CD4-positive, CD25-positive, alpha-beta regulatory T cell (primary cell): ENCODE results near the gene LGI4. TPM values are rescaled to one million over a fixed set of nuclear protein-coding genes. Genes with fewer than 3 reads are reported as not detected.
A peak's percentile ranks its signal among the peaks of the same experiment; 100 is the strongest.
"Not testable (repeated sequence)": the region's sequence is repeated elsewhere in the genome, so short reads cannot be mapped to it uniquely, and the experiment has no call there.

Source experiments
- ATAC-seq, 2 donors: fragments of 150-1000 bp; cut with Tn5 transposase; one replicate each; pipeline ENCODE4 v1.10.0; 2021; ENCODE audit warnings: low read depth in 2 of 2, moderate number of reproducible peaks in 2 of 2, moderate library complexity in 1 of 2
- DNase-seq, 3 donors: peaks; one replicate each; pipeline versions ENCODE4 v3.0.0 to v3.0.0-alpha.2; 2012 to 2022; ENCODE audit warnings: mixed read lengths in 1 of 3
- H3K27ac ChIP-seq: one replicate; pipeline ENCODE4 v1.7.0; 2013; ENCODE audit warnings: mild to moderate bottlenecking, low read length; ENCODE audit not compliant: insufficient read depth, poor library complexity, severe bottlenecking
- H3K27me3 ChIP-seq: one replicate; pipeline ENCODE4 v1.7.0; 2013; ENCODE audit warnings: low read length; ENCODE audit not compliant: control insufficient read depth, insufficient read depth
- H3K36me3 ChIP-seq: one replicate; pipeline ENCODE4 v1.7.0; 2013; ENCODE audit warnings: mild to moderate bottlenecking, low read length, moderate library complexity; ENCODE audit not compliant: control insufficient read depth, insufficient read depth
- H3K4me1 ChIP-seq: 2 replicates; pipeline ENCODE4 v1.7.0; 2013; ENCODE audit warnings: mild to moderate bottlenecking, low read length; ENCODE audit not compliant: insufficient read depth, control insufficient read depth, poor library complexity, severe bottlenecking
- H3K4me3 ChIP-seq: one replicate; pipeline ENCODE4 v1.7.0; 2013; ENCODE audit warnings: low read depth, mild to moderate bottlenecking, low read length, moderate library complexity
- H3K9me3 ChIP-seq, 2 experiments: 1 replicate in 1 of 2; 2 replicates in 1 of 2; pipeline ENCODE4 v1.7.0; 2013; ENCODE audit warnings: low read length in 2 of 2, mild to moderate bottlenecking in 1 of 2, moderate library complexity in 1 of 2; ENCODE audit not compliant: control insufficient read depth in 2 of 2
- H3K27ac Mint-ChIP-seq, 3 donors: one replicate each; pipeline ENCODE4 v1.8.0; 2020 to 2022; ENCODE audit warnings: mild to moderate bottlenecking in 3 of 3, mixed read lengths in 3 of 3, moderate library complexity in 2 of 3
- H3K27me3 Mint-ChIP-seq: one replicate; pipeline ENCODE4 v1.8.0; 2022; ENCODE audit warnings: mild to moderate bottlenecking, mixed read lengths
- H3K36me3 Mint-ChIP-seq: one replicate; pipeline ENCODE4 v1.8.0; 2020; ENCODE audit warnings: mixed read lengths
- H3K4me1 Mint-ChIP-seq, 4 donors: one replicate each; pipeline ENCODE4 v1.8.0; 2020 to 2022; ENCODE audit warnings: mixed read lengths in 4 of 4, mild to moderate bottlenecking in 1 of 4
- H3K4me3 Mint-ChIP-seq, 4 donors: one replicate each; pipeline ENCODE4 v1.8.0; 2020 to 2022; ENCODE audit warnings: mild to moderate bottlenecking in 4 of 4, mixed read lengths in 4 of 4, moderate library complexity in 3 of 4
- H3K9me3 Mint-ChIP-seq, 7 donors: one replicate each; pipeline ENCODE4 v1.8.0; 2020 to 2022; ENCODE audit warnings: mixed read lengths in 7 of 7, mild to moderate bottlenecking in 3 of 7, moderate library complexity in 2 of 7
- polyA plus RNA-seq, 4 donors: library from polyadenylated mRNA; unstranded; fragments of 300-500 nt; fragmentation: Illumina TruSeq; gene quantifications; one replicate each; pipeline ENCODE4 v1.2.3, GENCODE V29; 2021
- total RNA-seq: library from RNA; stranded (reverse); gene quantifications from one replicate; pipeline ENCODE4 v1.2.3, GENCODE V29; 2022

The LGI4 gene
- total and polyA plus RNA-seq, 5 donors from 2014 or later, result 0.64 TPM; not detected in 4

DNA sequence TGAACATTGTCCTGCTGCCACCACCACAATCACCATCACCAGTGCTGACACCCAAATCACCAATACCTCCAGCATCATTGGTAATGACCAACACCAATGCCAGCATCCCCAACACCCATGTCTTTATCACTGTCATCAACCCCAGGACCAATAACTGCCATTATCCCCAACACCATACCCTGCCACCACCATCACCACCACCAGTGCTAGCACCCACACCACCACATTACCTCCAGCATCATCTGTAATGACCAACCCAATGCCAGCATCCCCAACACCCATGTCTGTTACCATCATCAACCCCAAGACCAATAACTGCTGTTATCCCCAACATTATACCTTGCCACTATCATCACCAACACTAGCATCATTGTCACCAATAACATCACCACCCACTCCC is 2.6 kb downstream of the LGI4 start:
- Histone ChIP-seq H3K27me3 (no peaks in the 10 kb centered on the region), H3K4me1 (no peaks in the 10 kb centered on the region), H3K27ac (no peak overlapping the region), H3K4me3 (no peak overlapping the region), H3K9me3 (no peaks in the 10 kb centered on the region), H3K36me3 (no peaks in the 10 kb centered on the region)
- DNase-seq (no peak), ATAC-seq (no peak)
- H3K36me3 Mint-ChIP-seq, result no peaks in the 10 kb centered on the region
- H3K4me1 Mint-ChIP-seq, result peaks cover 0 to 8% (median 4%) of the 10 kb centered on the region in 4 donors
- H3K4me3 Mint-ChIP-seq, result no peak overlapping the region
- H3K27me3 Mint-ChIP-seq, result peaks cover 5% of the 10 kb centered on the region
- H3K27ac Mint-ChIP-seq, result no peak overlapping the region
- peaks cover 0 to 11% (median 1%) of the 10 kb centered on the region in 7 donors for H3K9me3 Mint-ChIP-seq

DNA sequence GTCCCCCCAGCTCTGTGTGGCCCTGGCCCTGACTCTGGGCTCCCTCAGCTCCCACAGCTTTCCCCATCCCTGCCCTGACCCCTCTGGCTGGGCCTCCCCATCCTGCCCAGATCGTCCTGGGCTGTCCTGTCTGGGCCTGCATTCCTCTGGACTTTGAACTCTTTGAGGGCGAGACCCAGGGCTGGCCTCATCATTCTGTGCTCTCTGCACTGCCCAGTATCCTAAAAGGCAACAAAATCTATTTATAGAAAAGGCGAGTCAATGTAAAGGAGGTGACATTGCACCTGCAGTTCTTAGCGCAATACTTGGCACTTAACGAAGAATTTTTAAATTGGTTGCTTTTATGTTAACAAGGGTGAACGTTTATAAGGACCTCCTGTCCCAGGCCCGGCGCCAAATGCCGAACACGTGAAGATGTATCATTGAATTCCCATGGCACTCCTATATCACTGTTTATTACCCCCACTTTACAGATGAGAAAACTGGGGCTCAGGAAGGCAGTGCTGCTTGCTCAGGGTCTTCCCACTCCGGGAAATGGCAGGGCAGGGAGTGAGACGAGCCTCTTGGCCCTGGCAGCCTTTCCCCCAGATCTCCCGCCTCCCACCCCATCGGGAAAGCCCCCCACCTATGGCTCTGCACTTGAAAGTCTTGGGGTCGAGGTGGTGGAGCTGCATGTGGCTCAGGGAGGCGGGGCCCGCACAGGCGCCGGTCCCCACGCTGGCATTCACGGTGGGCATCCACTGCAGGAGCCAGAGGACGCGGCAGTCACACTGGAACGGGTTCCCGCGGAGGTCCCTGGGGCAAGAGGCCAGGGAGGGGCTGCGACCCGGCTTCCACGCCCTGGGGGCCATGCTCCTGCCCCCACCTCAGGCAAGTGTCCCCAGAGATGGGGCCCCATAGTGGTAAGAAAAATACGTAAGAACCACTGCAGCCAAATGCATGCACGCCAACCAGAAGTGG is 3.8 kb downstream of the LGI4 start:
- Histone ChIP-seq H3K36me3 (no peaks in the 10 kb centered on the region), H3K4me1 (no peaks in the 10 kb centered on the region), H3K27ac (no peak overlapping the region), H3K9me3 (no peaks in the 10 kb centered on the region), H3K27me3 (no peaks in the 10 kb centered on the region), H3K4me3 (no peak overlapping the region)
- Mint-ChIP-seq H3K36me3 (no peaks in the 10 kb centered on the region), H3K27me3 (peaks cover 5% of the 10 kb centered on the region), H3K4me3 (no peak overlapping the region), H3K9me3 (peaks cover 0 to 11% (median 1%) of the 10 kb centered on the region in 7 donors), H3K27ac (no peak overlapping the region), H3K4me1 (peaks cover 0 to 8% (median 4%) of the 10 kb centered on the region in 4 donors)
- DNase-seq (no peak), ATAC-seq (no peak)

DNA sequence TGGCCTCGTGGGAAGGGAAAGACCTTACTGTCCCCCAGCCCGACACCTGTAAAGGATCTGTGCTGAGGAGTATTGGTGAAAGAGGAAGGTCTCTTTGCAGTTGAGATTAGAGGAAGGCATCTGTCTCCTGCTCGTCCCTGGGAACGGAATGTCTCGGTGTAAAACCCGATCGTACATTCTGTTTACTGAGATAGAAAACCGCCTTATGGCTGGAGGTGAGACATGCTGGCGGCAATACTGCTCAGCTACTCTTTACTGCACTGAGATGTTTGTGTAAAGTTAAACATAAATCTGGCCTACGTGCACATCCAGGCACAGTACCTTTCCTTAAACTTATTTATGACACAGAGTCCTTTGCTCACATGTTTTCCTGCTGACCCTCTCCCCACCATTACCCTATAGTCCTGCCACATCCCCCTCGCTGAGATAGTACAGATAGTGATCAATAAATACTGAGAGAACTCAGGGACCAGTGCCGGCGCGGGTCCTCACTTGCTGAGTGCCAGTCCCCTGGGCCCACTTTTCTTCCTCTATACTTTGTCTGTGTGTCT is 5.1 kb downstream of the LGI4 start:
- H3K9me3 ChIP-seq, H3K27ac ChIP-seq, H3K36me3 Mint-ChIP-seq, H3K4me3 ChIP-seq, H3K27ac Mint-ChIP-seq, H3K27me3 ChIP-seq, DNase-seq, H3K27me3 Mint-ChIP-seq, H3K4me3 Mint-ChIP-seq, H3K36me3 ChIP-seq, H3K4me1 ChIP-seq, ATAC-seq, H3K4me1 Mint-ChIP-seq: not testable (repeated sequence)
- peaks cover 0 to 11% (median 1%) of the 10 kb centered on the region in 7 donors for H3K9me3 Mint-ChIP-seq

DNA sequence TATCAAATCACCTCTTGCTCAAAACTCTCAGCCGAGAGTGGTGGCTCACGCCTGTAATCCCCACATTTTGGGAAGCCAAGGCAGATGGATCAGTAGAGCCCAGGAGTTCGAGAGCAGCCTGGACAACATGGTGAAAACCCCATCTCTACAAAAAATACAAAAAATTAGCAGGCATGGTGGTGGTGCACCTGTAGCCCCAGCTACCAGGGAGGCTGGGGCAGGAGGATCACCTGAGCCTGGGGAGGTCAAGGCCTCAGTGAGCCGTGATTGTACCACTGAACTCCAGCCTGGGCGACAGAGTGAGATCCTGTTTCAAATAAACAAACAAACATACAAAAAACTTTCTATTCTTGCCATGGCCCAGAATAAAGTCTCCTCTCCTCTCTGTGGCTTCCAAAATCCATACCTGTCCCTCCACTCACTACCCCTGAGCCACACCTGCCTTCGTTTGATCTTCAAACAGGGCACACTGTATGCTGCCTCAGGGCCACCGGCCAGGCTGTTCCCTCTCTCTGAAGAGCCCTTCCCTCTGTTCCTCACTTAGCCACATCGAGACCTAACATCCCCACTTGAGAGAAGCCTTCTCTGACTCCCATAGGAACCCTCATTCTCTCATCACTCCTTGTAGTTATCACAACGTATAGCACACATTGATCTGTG is 6.3 kb downstream of the LGI4 start:
- Mint-ChIP-seq H3K9me3 (peaks cover 0 to 11% (median 0%) of the 10 kb centered on the region in 7 donors), H3K27ac (peak overlapping the region in 2 of 3 donors; percentile 15 to 82), H3K36me3 (peaks cover 3% of the 10 kb centered on the region), H3K27me3 (peaks cover 5% of the 10 kb centered on the region), H3K4me1 (peaks cover 0 to 20% (median 6%) of the 10 kb centered on the region in 4 donors), H3K4me3 (no peak overlapping the region)
- Histone ChIP-seq H3K27ac (no peak overlapping the region), H3K4me3 (no peak overlapping the region), H3K27me3 (no peaks in the 10 kb centered on the region), H3K9me3 (no peaks in the 10 kb centered on the region), H3K4me1 (peaks cover 9% of the 10 kb centered on the region), H3K36me3 (no peaks in the 10 kb centered on the region)
- DNase-seq, result no peak
- ATAC-seq, result no peak

DNA sequence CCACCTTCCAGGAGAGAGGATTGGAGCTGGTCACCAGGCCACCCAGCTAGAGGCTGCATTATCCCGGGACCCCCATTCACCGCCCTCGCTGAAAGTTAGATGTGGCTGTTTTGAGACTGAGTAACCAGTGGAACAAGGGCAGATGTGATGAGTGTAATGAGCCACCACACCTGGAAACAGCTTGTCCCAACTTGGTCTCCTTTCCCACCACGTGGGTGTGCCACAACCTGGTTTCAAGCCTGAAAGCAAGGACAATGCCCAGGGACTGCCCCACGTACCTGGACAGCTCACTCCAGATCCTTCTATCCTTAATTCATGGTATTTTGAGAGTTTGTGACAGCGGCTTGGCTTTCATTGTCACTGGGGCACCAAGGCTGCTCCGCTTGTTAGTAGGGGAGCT is 7.0 kb downstream of the LGI4 start:
- no peaks in the 10 kb centered on the region for H3K9me3 ChIP-seq
- H3K4me3 ChIP-seq, result no peak overlapping the region
- H3K4me3 Mint-ChIP-seq, result no peak overlapping the region
- peaks cover 9% of the 10 kb centered on the region for H3K4me1 ChIP-seq
- no peak for ATAC-seq
- peaks cover 3% of the 10 kb centered on the region for H3K36me3 Mint-ChIP-seq
- peaks cover 0 to 20% (median 5%) of the 10 kb centered on the region in 4 donors for H3K4me1 Mint-ChIP-seq
- no peaks in the 10 kb centered on the region for H3K27me3 ChIP-seq
- no peak for DNase-seq
- no peak overlapping the region for H3K27ac ChIP-seq
- H3K36me3 ChIP-seq, result no peaks in the 10 kb centered on the region
- peak overlapping the region in 1 of 3 donors; percentile 82 for H3K27ac Mint-ChIP-seq
- H3K9me3 Mint-ChIP-seq, result peaks cover 0 to 6% (median 0%) of the 10 kb centered on the region in 7 donors
- H3K27me3 Mint-ChIP-seq, result peaks cover 5% of the 10 kb centered on the region

DNA sequence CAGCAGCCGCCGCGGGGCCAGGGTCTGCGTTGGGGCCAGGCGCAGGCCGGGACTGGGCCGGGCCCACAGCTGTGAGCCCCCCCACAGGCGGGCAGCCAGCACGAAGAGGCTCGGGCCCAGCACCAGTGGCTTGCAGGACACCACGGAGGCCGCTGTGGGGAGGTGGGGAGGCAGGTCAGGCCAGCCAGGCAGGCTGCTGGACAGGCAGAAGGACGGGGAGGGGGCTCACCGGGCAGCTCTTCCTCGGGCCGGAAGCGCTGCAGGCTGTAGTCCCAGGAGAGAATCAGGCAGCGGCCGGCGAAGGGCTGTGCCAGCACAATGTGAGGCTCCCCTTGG is 8.3 kb downstream of the LGI4 start:
- Histone ChIP-seq H3K4me3 (no peak overlapping the region), H3K27me3 (no peaks in the 10 kb centered on the region), H3K9me3 (no peaks in the 10 kb centered on the region), H3K27ac (no peak overlapping the region), H3K36me3 (no peaks in the 10 kb centered on the region), H3K4me1 (peaks cover 9% of the 10 kb centered on the region)
- ATAC-seq, result no peak
- Mint-ChIP-seq H3K27ac (no peak overlapping the region), H3K4me1 (peaks cover 0 to 20% (median 5%) of the 10 kb centered on the region in 4 donors), H3K36me3 (peaks cover 3% of the 10 kb centered on the region), H3K4me3 (no peak overlapping the region), H3K27me3 (peaks cover 5% of the 10 kb centered on the region), H3K9me3 (peaks cover 0 to 2% (median 0%) of the 10 kb centered on the region in 7 donors)
- DNase-seq, result no peak

DNA sequence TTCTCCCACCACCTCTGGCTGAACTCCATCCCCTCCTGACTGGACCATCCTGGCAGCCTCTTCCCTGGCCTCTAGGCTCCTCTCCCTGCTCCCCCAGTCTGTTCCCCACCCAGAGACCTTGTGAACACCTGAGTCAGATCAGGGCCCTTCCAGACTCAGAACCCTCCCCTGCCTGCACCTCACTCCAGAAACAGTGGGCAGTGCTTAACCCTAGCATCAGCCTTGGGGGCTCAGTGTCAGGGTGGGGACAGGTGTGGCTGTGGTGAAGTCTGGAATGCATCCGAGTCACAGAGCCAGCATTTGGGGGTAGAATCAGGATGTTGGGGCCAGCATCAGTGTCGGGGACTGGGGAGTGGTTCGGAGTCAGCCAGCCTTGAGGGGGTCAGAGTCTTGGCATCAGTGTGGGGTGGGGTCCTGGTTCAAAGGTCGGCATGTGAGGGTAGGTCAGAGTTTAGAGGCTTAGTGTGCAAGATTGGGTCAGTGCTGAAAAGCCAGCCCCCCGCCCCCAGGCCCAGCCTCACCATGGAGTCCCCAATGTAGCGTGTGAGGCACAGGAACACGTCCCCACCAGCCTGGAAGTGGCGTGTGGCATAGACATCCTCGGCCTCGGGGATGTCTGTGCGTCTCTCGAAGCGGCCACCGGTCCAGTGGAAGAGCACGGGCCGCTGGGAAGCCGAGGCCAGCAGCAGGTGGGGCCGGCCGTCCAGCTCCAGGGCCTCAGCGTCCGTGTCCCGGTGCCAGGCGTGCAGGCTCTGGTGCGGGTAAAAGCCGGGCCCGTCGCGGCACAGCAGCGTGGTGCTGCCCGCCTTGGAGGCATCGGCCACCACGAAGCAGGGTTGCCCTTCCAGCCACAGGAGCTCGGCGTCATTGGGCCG is 8.9 kb downstream of the LGI4 start:
- peaks cover 9% of the 10 kb centered on the region for H3K4me1 ChIP-seq
- Mint-ChIP-seq H3K4me1 (peaks cover 0 to 20% (median 5%) of the 10 kb centered on the region in 4 donors), H3K4me3 (no peak overlapping the region), H3K27ac (peak overlapping the region in 1 of 3 donors; percentile 59), H3K27me3 (peaks cover 9% of the 10 kb centered on the region), H3K9me3 (peaks cover 0 to 2% (median 0%) of the 10 kb centered on the region in 7 donors), H3K36me3 (peaks cover 3% of the 10 kb centered on the region)
- H3K27me3 ChIP-seq, result no peaks in the 10 kb centered on the region
- no peak overlapping the region for H3K4me3 ChIP-seq
- H3K9me3 ChIP-seq, result no peaks in the 10 kb centered on the region
- DNase-seq (no peak), ATAC-seq (no peak)
- H3K27ac ChIP-seq, result no peak overlapping the region
- H3K36me3 ChIP-seq, result no peaks in the 10 kb centered on the region
